ENCODE data around the gene OPCML. TPM values are rescaled to one million over a fixed set of nuclear protein-coding genes. Genes with fewer than 3 reads are reported as not detected.

The OPCML gene
- total RNA-seq, 2 donors from 2014 or later, result not detected

GRCh38 chr11:132430429-132431062 lies 1101.8 kb downstream of the OPCML start:
- H3K9me3 ChIP-seq, result no peaks in the 10 kb centered on the region
- no peak overlapping the region for H3K27ac ChIP-seq
- no peaks in the 10 kb centered on the region for H3K4me1 ChIP-seq (ENCODE audit: control insufficient read depth in 1 of 2, low read depth in 2 of 2)
- ATAC-seq (ENCODE audit: insufficient number of reproducible peaks, low FRiP score, low read depth), result no peak
- no peaks in the 10 kb centered on the region for H3K36me3 ChIP-seq
- no peak overlapping the region for H3K4me3 ChIP-seq
- H3K27me3 ChIP-seq (replicated peaks; ENCODE audit: insufficient read depth), result no peaks in the 10 kb centered on the region
- no peak for TF ChIP-seq CTCF (IDR thresholded peaks at IDR 0.05)
- DNase-seq (ENCODE audit: low spot score), result no peak

GRCh38 chr11:132429685-132430084 lies 1102.6 kb downstream of the OPCML start:
- Histone ChIP-seq H3K27me3 (replicated peaks; ENCODE audit: insufficient read depth) (no peaks in the 10 kb centered on the region), H3K9me3 (no peaks in the 10 kb centered on the region), H3K36me3 (no peaks in the 10 kb centered on the region), H3K4me1 (ENCODE audit: control insufficient read depth in 1 of 2, low read depth in 2 of 2) (no peaks in the 10 kb centered on the region), H3K4me3 (no peak overlapping the region), H3K27ac (no peak overlapping the region)
- DNase-seq (ENCODE audit: low spot score) (no peak), ATAC-seq (ENCODE audit: insufficient number of reproducible peaks, low FRiP score, low read depth) (no peak)
- no peak for TF ChIP-seq CTCF (IDR thresholded peaks at IDR 0.05)

- Histone ChIP-seq H3K4me1 (ENCODE audit: control insufficient read depth in 1 of 2, low read depth in 2 of 2) (no peaks in the 10 kb centered on the region), H3K36me3 (no peaks in the 10 kb centered on the region), H3K27me3 (replicated peaks; ENCODE audit: insufficient read depth) (no peaks in the 10 kb centered on the region), H3K27ac (no peak overlapping the region), H3K4me3 (no peak overlapping the region), H3K9me3 (no peaks in the 10 kb centered on the region)
- no peak for ATAC-seq (ENCODE audit: insufficient number of reproducible peaks, low FRiP score, low read depth)
- TF ChIP-seq CTCF (IDR thresholded peaks at IDR 0.05), result no peak
- DNase-seq (ENCODE audit: low spot score), result no peak
These were observed 1104.7 kb downstream of the OPCML start for GRCh38 chr11:132427611-132428010.

- no peak for DNase-seq (ENCODE audit: low spot score)
- Histone ChIP-seq H3K9me3 (no peaks in the 10 kb centered on the region), H3K27me3 (replicated peaks; ENCODE audit: insufficient read depth) (no peaks in the 10 kb centered on the region), H3K4me3 (no peak overlapping the region), H3K36me3 (no peaks in the 10 kb centered on the region), H3K4me1 (ENCODE audit: control insufficient read depth in 1 of 2, low read depth in 2 of 2) (no peaks in the 10 kb centered on the region), H3K27ac (no peak overlapping the region)
- TF ChIP-seq CTCF (IDR thresholded peaks at IDR 0.05), result no peak
- no peak for ATAC-seq (ENCODE audit: insufficient number of reproducible peaks, low FRiP score, low read depth)
These were observed 1107.9 kb downstream of the OPCML start for GRCh38 chr11:132424433-132424832.

- H3K9me3 ChIP-seq, result no peaks in the 10 kb centered on the region
- no peak for ATAC-seq (ENCODE audit: insufficient number of reproducible peaks, low FRiP score, low read depth)
- no peak overlapping the region for H3K27ac ChIP-seq
- H3K27me3 ChIP-seq (replicated peaks; ENCODE audit: insufficient read depth), result no peaks in the 10 kb centered on the region
- no peak for DNase-seq (ENCODE audit: low spot score)
- no peak for TF ChIP-seq CTCF (IDR thresholded peaks at IDR 0.05)
- no peaks in the 10 kb centered on the region for H3K36me3 ChIP-seq
- H3K4me1 ChIP-seq (ENCODE audit: control insufficient read depth in 1 of 2, low read depth in 2 of 2), result no peaks in the 10 kb centered on the region
- H3K4me3 ChIP-seq, result no peak overlapping the region
These were observed 1109.0 kb downstream of the OPCML start for GRCh38 chr11:132423266-132423665.

All from thoracic aorta (tissue), 2 donors.